PC-3 (cell line): Measurements from ENCODE around the gene SLC41A3. TPM values are rescaled to one million over a fixed set of nuclear protein-coding genes. Genes with fewer than 3 reads are reported as not detected.

ENCODE experiments used
- ATAC-seq: fragments of 200-7000 bp; cut with Tn5 transposase; 2 replicates; pipeline ENCODE4 v1.9.1; 2020; ENCODE audit warnings: mild to moderate bottlenecking, moderate library complexity
- BruUV-seq: library from RNA; stranded (reverse); fragments of 400-500 nt; replicated peaks from 2 replicates; lab custom pipeline; 2021; lab: Mats Ljungman, UMichigan
- CTCF ChIA-PET: fragments of 300-600 bp; sonication (Branson Sonifier 250); formaldehyde crosslinking; loops from one replicate; lab custom pipeline; 2022; ENCODE audit warnings: antibody characterized with exemption; lab: Charles Lee
- POLR2A ChIA-PET: fragments of 300-600 bp; sonication (Branson Sonifier 250); formaldehyde crosslinking; loops from one replicate; lab custom pipeline; 2022; ENCODE audit warnings: antibody characterized with exemption; ENCODE audit not compliant: unreplicated experiment; lab: Charles Lee
- DNase-seq: peaks from one replicate; pipeline ENCODE4 v3.0.0-alpha.2; 2015
- H2AFZ ChIP-seq: fragments of 300-600 bp; sonication (generic); 2 replicates; pipeline ENCODE4 v1.6.0; 2016; ENCODE audit warnings: antibody characterized with exemption, low read length
- H3F3A ChIP-seq: fragments of 300-600 bp; sonication (generic); one replicate; pipeline ENCODE4 v1.6.0; 2017; ENCODE audit warnings: antibody characterized with exemption, low read length, control low read depth, mild to moderate bottlenecking; ENCODE audit not compliant: unreplicated experiment
- H3K27ac ChIP-seq: fragments of 300-600 bp; sonication (generic); 2 replicates; pipeline ENCODE4 v1.5.1; 2016; ENCODE audit warnings: mild to moderate bottlenecking, low read length
- H3K27me3 ChIP-seq: fragments of 300-600 bp; sonication (generic); 2 replicates; pipeline ENCODE4 v1.6.1; 2016; ENCODE audit warnings: low read length, mixed read lengths
- H3K36me3 ChIP-seq: fragments of 300-600 bp; sonication (generic); 2 replicates; pipeline ENCODE4 v1.6.1; 2016; ENCODE audit warnings: low read depth, mixed run types, low read length, mixed read lengths
- H3K4me1 ChIP-seq: fragments of 300-600 bp; sonication (generic); 2 replicates; pipeline ENCODE4 v1.5.1; 2016; ENCODE audit warnings: low read length; ENCODE audit not compliant: insufficient read depth
- H3K4me2 ChIP-seq: fragments of 300-600 bp; sonication (generic); 2 replicates; pipeline ENCODE4 v1.6.0; 2016; ENCODE audit warnings: low read length
- H3K4me3 ChIP-seq: fragments of 300-600 bp; sonication (generic); 2 replicates; pipeline ENCODE4 v1.5.1; 2016; ENCODE audit warnings: mild to moderate bottlenecking, low read length, mixed read lengths
- H3K79me2 ChIP-seq: fragments of 300-600 bp; sonication (generic); 2 replicates; pipeline ENCODE4 v1.6.1; 2017; ENCODE audit warnings: low read length, mixed read lengths
- H3K9ac ChIP-seq: fragments of 300-600 bp; sonication (generic); 2 replicates; pipeline ENCODE4 v1.6.0; 2016; ENCODE audit warnings: mild to moderate bottlenecking, low read length
- H3K9me2 ChIP-seq: fragments of 300-600 bp; sonication (generic); replicated peaks from 2 replicates; pipeline ENCODE4 v1.6.1; 2016; ENCODE audit warnings: mixed run types, low read length, mixed read lengths
- H3K9me3 ChIP-seq: fragments of 300-600 bp; sonication (generic); 2 replicates; pipeline ENCODE4 v1.6.1; 2016; ENCODE audit warnings: low read length, mixed read lengths
- H4K20me1 ChIP-seq: fragments of 300-600 bp; sonication (generic); 2 replicates; pipeline ENCODE4 v1.6.1; 2016; ENCODE audit warnings: low read length, mixed read lengths
- EZH2 ChIP-seq: fragments of 300-600 bp; sonication (generic); IDR thresholded peaks from one replicate; pipeline ENCODE4 v1.6.1; 2017; ENCODE audit warnings: antibody characterized with exemption, mild to moderate bottlenecking, low read length; ENCODE audit not compliant: unreplicated experiment
- EZH2phosphoT487 ChIP-seq: fragments of 300-600 bp; sonication (generic); IDR thresholded peaks from 2 replicates; pipeline ENCODE4 v1.6.1; 2018; ENCODE audit warnings: mild to moderate bottlenecking, antibody characterized with exemption, low read length, borderline replicate concordance
- intact Hi-C: fragments of 100-400 bp; cut with micrococcal nuclease; formaldehyde crosslinking; loops from 2 replicates; pipeline ENCODE4 v1.9.0; 2023
- total RNA-seq: library from RNA; depleted of rRNA; stranded (reverse); fragments of >200 nt; gene quantifications from 2 replicates; pipeline ENCODE4 v1.2.3, GENCODE V29; 2014
- TF ChIP-seq, protein P1 (sequence below): fragments of 300-600 bp; sonication (generic); conservative IDR thresholded peaks from 2 replicates; pipeline ENCODE4 v1.5.1; 2017; ENCODE audit warnings: antibody characterized with exemption, low read depth, mild to moderate bottlenecking, low read length

SLC41A3 gene
- total RNA-seq, 1 experiment from 2014 or later, result 29.8 TPM

DNA sequence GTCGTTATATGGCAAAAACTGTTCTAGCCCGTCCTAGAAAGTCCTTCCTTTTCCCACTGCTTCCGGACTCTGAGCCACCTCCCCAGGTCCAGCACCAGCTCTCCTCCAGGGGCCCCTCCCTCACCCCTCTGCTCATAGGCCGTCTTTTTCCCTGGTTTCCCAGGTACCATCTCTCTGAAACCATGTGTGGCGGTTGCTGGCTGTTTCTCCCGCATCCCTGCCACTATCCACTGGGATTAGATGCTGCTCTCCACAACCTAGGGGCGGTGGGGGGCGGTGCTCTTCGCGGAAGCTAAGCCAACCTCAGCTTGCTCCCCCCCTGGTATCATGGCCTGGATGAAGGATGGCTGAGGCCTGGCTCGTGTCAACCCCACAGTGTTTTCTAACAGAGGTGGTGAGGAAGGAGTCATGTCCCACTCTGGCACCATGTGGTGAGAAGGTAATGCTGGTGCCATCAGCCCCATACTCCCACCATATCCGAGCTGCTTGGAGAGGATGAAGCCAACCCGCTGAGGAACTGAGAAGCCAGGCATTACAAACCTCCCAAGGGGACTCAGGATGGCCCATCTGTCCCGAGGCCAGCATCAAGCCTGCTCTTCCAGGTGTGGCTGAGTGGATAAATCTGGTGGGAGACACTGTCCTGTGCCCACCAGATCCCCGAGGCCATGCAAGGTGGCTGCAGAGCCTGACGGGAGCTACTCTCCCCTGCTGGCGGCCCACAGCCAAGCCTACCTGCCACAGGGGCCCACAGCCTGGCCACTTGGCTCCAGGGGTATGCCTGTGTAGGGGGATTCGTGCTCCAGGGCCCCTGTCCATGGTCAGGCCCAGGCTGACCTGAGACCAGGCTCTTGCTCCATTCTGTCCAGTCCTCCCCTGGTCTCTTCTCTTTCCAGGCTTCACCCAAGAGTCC is 27.9 kb upstream of the SLC41A3 start:
- Histone ChIP-seq H3K4me1 (no peaks in the 10 kb centered on the region), H2AFZ (no peak overlapping the region)
- intact Hi-C loops, result no loop called here

DNA sequence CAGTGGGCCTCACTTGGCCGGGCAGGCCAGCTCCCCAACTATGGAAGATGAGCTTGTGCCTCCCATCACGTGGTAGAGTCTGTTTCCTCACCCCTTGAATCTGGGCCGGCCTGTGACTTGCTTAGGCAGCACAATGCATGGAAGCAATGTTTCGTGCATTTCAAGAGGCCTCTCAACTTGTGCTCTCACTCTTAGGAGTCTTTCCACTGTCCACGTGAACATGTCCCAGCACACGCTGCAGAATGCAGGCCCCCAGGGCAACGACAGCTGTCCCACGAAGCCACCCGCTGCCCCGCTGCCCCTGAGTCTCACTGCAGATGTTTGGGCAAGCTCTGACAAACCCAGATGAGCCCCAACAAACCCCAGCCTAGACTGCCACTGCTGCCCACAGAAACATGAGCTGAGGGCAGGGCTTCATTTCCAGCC is 27.2 kb upstream of the SLC41A3 start:
- Histone ChIP-seq H2AFZ (no peak overlapping the region), H3K9me3 (no peaks in the 10 kb centered on the region), H3K4me2 (no peak overlapping the region), H3K79me2 (no peaks in the 10 kb centered on the region), H3K36me3 (no peaks in the 10 kb centered on the region), H3K27ac (no peak overlapping the region), H3K9me2 (no peaks in the 10 kb centered on the region), H3K27me3 (no peaks in the 10 kb centered on the region), H3K9ac (no peak overlapping the region), H3K4me1 (no peaks in the 10 kb centered on the region), H3F3A (no peaks in the 10 kb centered on the region), H4K20me1 (no peaks in the 10 kb centered on the region), H3K4me3 (no peak overlapping the region)
- no TSS peak for BruUV-seq
- DNase-seq, result no peak
- ChIA-PET CTCF (no interaction called here), POLR2A (no interaction called here)
- ATAC-seq, result no peak
- intact Hi-C loops, result no loop called here
- TF ChIP-seq EZH2phosphoT487, result no peak
- TF ChIP-seq, protein P1, sequence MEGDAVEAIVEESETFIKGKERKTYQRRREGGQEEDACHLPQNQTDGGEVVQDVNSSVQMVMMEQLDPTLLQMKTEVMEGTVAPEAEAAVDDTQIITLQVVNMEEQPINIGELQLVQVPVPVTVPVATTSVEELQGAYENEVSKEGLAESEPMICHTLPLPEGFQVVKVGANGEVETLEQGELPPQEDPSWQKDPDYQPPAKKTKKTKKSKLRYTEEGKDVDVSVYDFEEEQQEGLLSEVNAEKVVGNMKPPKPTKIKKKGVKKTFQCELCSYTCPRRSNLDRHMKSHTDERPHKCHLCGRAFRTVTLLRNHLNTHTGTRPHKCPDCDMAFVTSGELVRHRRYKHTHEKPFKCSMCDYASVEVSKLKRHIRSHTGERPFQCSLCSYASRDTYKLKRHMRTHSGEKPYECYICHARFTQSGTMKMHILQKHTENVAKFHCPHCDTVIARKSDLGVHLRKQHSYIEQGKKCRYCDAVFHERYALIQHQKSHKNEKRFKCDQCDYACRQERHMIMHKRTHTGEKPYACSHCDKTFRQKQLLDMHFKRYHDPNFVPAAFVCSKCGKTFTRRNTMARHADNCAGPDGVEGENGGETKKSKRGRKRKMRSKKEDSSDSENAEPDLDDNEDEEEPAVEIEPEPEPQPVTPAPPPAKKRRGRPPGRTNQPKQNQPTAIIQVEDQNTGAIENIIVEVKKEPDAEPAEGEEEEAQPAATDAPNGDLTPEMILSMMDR, result no peak
- no peak for TF ChIP-seq EZH2

More for the DNA sequence above, 27.9 kb upstream of the SLC41A3 start:
- no TSS peak for BruUV-seq
- H3K9ac ChIP-seq, result no peak overlapping the region
- no peaks in the 10 kb centered on the region for H3K9me2 ChIP-seq
- ChIA-PET POLR2A (no interaction called here), CTCF (no interaction called here)
- no peak overlapping the region for H3K4me2 ChIP-seq
- ATAC-seq (no peak), DNase-seq (no peak)
- no peak for TF ChIP-seq EZH2
- TF ChIP-seq EZH2phosphoT487, result no peak
- TF ChIP-seq, protein P1, result no peak
- no peaks in the 10 kb centered on the region for H3K27me3 ChIP-seq
- H3K79me2 ChIP-seq, result no peaks in the 10 kb centered on the region
- no peak overlapping the region for H3K4me3 ChIP-seq
- H3K27ac ChIP-seq, result no peak overlapping the region
- no peaks in the 10 kb centered on the region for H3K9me3 ChIP-seq
- no peaks in the 10 kb centered on the region for H3K36me3 ChIP-seq
- no peaks in the 10 kb centered on the region for H4K20me1 ChIP-seq
- H3F3A ChIP-seq, result no peaks in the 10 kb centered on the region
